Measurements from ENCODE around the gene ALOXE3.

DNA sequence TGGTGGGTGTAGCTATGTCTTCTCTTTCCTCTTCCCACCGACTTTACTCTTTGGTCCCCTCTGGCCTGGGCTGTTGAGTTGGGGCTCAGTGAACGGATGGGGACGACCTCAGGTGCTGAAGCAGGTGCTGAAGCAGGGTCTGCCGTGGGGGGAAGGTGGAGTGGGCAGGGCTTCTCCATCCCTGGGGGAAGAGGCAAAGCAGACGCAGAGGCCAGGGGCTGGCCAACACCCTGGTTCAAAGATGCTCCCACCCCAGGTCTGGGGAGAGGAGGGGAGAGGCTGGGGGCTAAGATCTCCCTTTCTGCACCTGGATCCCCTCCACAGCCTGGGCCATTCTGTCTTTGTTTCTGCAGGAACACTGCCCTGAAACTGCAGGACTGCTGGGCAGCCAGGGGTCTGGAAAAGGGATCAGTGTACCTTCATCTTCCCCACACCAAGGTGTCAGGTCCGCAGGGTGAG is 53.7 kb downstream of the ALOXE3 start:
- no peak for TF ChIP-seq CTCF (IDR thresholded peaks at IDR 0.05)
- TF ChIP-seq POLR2AphosphoS5 (IDR thresholded peaks at IDR 0.05): no peak
- TF ChIP-seq POLR2A (IDR thresholded peaks at IDR 0.05): no peak
- TF ChIP-seq EP300 (IDR thresholded peaks at IDR 0.05): no peak

All from sigmoid colon (tissue), 4 donors.